ENCODE results near the gene SLAMF7. TPM values are rescaled to one million over a fixed set of nuclear protein-coding genes. Genes with fewer than 3 reads are reported as not detected.

SLAMF7 gene
- 1.9 and 3.4 TPM in 2 replicates for total RNA-seq

GRCh38 chr1:160739098-160739511 lies at the start of gene SLAMF7:
TSS of gene SLAMF7 (plus strand) at chr1:160739247. CDS start at chr1:160739302, 55 bp downstream.

GRCh38 chr1:160711602-160712311 lies 27.3 kb upstream of the SLAMF7 start, which contains the start of gene CD48:
TSS of gene CD48 (minus strand) at chr1:160711822. CDS start at chr1:160711763, 59 bp downstream.

GRCh38 chr1:160795951-160796383 lies 56.9 kb downstream of the SLAMF7 start, which contains the start of gene LY9:
TSS of gene LY9 (plus strand) at chr1:160796174. CDS start at chr1:160796188, 14 bp downstream.

Other genes with a start within 250 kb of the SLAMF7 start
- not detected in 2 replicates for gene SLAMF6, start 216.0 kb upstream of the SLAMF7 start, total RNA-seq
- not detected in 2 replicates for gene CD84, start 159.8 kb upstream of the SLAMF7 start, total RNA-seq
- gene SLAMF1, start 92.2 kb upstream of the SLAMF7 start, total RNA-seq, result not detected in 2 replicates
- not detected in 2 replicates for gene CD48, start 27.4 kb upstream of the SLAMF7 start, total RNA-seq
- 0.96 TPM in 1 of 2 replicates, not detected in the other for gene LY9, start 56.9 kb downstream of the SLAMF7 start, total RNA-seq
- not detected in 2 replicates for gene CD244, start 123.6 kb downstream of the SLAMF7 start, total RNA-seq
- gene ITLN1, start 145.9 kb downstream of the SLAMF7 start, total RNA-seq, result not detected in 2 replicates
- 0.64 TPM in 1 of 2 replicates, not detected in the other for gene ITLN2, start 215.6 kb downstream of the SLAMF7 start, total RNA-seq